Activated CD4-positive, CD25-positive, alpha-beta regulatory T cell treated with anti-CD3 and anti-CD28 coated beads, Interleukin-2, amount 50 U/mL, for 24 hours (primary cell): ENCODE results near the gene CARMIL1.

Experiments
- ATAC-seq, 2 donors: fragments of 150-1000 bp; cut with Tn5 transposase; one replicate each; pipeline ENCODE4 v1.10.0; 2021; ENCODE audit warnings: mild to moderate bottlenecking in 1 of 2, moderate library complexity in 1 of 2

The CARMIL1 gene

GRCh38 chr6:25337431-25337830 lies 58.3 kb downstream of the CARMIL1 start:
- ATAC-seq, result no peak

DNA sequence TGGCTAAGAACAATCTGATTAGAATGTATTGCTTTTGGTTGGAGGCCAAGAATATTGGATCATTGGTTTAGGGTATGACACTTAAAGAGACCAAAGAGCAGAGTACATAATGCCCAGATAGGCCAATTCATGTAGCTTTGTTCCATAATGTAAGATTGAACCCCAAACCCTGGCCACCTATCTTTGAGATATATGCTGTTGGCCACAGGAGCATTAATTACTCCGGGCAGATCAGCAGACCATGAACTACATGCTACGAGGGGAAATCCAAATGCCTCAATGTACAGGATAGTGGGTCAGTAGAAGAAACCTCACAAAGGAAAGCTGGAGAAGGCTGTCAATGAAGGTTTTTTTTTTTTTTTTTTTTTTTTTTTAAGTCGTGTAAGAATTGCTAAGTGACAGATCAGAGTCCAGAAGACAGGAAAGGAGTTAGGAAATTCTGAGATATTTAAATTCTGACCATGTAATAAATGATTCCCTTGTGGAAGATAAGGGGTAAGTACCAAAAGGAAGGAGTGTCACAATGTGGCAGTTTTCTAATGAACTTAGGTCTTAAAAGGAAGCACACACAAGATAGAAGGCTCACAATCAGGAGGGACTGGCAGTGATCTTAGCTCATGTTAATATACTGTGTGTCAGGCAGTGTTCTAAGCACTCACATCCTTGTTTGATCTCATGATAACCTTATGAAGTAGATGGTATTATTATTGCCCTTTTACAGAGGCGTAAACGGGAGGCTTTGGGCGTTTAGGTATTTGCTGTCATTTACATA lies 61.4 kb downstream of the CARMIL1 start:
- ATAC-seq, result no peak

DNA sequence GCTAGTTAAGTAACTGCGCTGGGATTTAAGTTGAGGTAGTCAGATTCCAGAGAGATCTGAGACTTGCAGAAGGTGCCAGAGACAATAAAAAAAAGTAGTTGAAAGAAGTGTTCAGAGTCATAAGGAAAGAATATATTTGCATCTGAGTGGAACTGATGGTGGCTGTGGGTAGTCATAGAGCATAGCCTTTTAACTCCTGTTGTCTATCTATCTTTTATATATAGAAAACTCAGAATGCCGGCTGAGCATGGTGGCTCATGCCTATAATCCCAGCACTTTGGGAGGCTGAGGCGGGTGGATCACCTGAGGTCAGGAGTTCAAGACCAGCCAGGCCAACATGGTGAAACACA lies 62.0 kb downstream of the CARMIL1 start:
- ATAC-seq, result no peak

GRCh38 chr6:25341923-25342619 lies 62.9 kb downstream of the CARMIL1 start:
- ATAC-seq, result no peak

DNA sequence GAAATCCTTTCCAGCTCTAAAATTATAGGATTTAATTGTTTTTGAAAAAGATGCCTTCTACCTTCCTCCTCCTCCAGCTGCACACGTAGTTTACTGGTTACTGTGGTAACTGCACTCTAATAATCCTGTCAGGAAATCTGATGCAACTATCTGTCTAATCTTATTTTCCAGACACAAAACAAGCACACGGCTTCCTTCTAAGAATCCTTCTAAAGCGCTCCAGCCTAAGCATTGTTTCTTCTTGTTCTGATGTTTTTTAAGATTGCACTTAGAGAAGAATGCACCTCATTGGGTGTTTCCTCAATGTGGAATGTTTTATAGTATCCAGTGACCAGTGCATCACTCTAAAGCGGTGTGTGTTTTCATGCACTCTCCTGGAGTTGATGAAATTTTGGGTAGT lies 63.6 kb downstream of the CARMIL1 start:
- no peak for ATAC-seq

GRCh38 chr6:25343984-25344383 lies 64.8 kb downstream of the CARMIL1 start:
- ATAC-seq, result no peak

DNA sequence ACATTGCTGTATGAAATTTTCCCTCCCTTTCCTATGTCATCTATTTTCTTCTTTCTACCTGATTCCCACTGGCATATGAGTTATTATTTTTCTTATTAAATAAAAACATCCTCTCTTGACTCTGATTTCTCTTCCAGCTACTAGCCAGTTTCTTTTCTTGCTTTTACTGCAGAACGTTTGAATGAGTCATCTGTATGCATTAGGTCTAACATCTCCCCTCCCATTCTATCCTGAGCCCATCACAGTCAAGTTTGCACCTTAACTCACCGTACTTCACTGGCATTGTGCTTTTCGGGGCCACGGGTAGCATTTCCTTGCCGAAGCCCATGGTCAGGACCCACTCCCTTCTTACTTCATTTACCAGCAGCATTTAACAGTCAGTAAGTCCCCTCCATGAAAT lies 65.7 kb downstream of the CARMIL1 start:
- ATAC-seq, result no peak

- no peak for ATAC-seq
Measured at GRCh38 chr6:25346064-25346463, 66.9 kb downstream of the CARMIL1 start.

DNA sequence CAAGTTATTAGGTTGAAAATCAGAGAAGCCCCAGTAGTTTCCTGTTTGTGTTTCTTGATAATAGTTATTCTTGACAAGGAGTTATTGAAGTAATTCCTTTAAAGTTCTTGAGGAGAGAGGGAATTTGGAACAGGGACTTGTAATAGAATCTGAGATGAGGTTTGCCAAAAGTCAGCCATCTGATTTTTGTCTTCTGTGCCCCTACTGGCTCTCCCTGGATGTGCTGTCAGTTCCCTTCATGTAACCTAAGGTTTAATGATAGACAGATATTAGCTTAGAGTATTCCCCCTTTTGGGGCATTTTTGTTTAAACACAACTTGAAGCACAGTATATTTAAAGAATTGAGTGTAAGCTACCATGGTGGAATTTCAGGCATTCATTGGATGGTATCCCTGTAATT lies 71.4 kb downstream of the CARMIL1 start:
- no peak for ATAC-seq

- no peak for ATAC-seq
Measured at GRCh38 chr6:25351485-25351884, 72.3 kb downstream of the CARMIL1 start.

- no peak for ATAC-seq
Measured at GRCh38 chr6:25352285-25352684, 73.1 kb downstream of the CARMIL1 start.

- ATAC-seq, result no peak
Measured at GRCh38 chr6:25354078-25354932, 75.1 kb downstream of the CARMIL1 start.

- no peak for ATAC-seq
Measured at GRCh38 chr6:25359191-25359861, 80.2 kb downstream of the CARMIL1 start.

GRCh38 chr6:25359891-25360290 lies 80.7 kb downstream of the CARMIL1 start:
- no peak for ATAC-seq

DNA sequence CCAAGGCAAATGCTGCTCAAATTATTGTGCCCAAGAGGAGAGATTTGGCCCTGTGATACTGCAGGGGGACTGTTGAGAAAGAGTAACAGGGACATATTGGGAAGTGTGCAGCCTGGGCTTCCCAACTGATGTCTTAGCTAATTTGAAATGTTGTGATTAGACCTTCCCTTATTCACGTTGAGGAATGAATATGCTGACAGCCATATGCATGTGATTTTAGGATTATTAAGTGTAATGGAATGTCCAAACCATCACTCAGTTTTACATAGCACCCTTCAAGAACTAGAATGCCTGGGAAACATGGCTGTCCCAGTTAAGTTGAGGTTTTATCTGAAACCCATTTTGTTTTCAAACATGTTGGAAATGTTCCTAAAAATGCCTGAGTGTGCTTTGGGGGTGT lies 81.4 kb downstream of the CARMIL1 start:
- ATAC-seq, result no peak

DNA sequence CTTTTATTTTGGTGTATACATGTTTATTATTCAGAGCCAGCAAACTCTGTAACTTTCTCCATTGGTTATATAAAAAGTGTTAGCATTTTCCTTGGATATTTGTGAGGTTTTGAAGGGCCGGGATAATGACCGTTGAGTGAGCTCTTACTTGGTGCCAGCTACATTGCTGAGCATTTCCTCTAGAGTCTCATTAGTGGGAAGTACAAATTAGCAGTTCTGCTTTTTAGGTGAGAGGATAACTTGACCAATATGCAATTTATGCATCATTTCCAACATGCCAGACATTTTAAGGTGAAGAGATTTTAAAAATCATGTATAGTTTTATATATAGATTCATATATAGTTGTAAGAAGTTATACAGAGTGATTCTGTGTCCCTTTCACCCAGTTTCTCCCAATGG lies 84.3 kb downstream of the CARMIL1 start:
- ATAC-seq, result no peak

GRCh38 chr6:25365154-25365553 lies 86.0 kb downstream of the CARMIL1 start:
- ATAC-seq, result no peak

GRCh38 chr6:25366903-25367545 lies 87.8 kb downstream of the CARMIL1 start:
- ATAC-seq, result peak in 1 of 2 donors; percentile 28

DNA sequence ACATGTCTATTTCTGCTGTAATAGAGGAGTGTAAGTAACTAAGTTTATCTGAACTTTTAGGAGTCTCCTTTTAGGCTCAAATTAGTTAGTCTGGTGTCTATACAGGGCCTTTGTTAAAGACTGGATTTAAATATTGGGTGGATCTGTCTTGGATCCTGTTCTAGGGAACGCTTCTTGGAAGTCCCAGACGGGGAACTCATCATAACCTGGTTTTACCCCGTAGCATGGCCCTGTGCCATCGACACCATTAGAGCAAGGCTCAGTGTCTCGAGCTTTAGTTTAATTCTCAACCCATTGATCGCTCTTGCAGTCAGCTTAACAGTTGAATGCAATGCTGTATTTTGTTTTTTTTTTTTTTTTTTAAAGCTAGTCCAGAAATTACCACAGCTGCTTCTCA lies 89.9 kb downstream of the CARMIL1 start:
- ATAC-seq, result no peak

DNA sequence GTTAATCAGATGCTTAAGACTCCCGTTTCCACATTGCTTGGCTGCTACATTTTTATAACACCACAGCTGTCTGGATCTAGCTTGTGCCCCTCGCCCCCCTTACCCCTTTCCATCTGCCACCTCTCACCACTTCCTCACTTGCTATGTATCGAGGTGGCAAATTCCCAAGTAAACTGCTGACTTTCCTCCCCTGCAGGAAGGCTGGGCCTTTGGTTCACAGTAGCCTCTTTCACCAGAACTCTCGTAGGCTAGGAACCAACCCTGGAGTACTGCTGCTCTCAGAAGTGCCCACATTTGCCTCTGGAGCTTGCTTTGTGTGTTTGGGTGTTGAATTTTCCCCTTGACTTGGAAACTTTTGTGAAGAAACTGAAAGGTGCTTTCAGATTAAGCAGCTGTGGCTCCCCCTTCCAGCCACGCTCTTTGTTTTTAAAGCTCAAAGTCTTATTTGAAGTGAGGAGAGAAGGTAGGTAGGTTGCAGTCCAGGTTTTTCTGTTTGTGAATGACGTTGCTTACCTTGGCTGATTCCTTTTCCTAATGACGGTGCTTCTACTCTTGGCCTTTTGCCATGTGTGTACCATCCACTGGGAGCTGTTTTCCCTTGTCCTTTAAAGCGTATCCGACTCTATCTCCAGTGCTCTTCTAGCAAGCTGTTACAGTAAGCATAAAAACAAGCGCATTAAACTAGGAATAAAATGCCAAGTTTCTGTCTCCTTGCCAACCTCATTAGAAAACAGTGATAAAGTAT lies 90.4 kb downstream of the CARMIL1 start:
- ATAC-seq, result peak in 1 of 2 donors; percentile 15

DNA sequence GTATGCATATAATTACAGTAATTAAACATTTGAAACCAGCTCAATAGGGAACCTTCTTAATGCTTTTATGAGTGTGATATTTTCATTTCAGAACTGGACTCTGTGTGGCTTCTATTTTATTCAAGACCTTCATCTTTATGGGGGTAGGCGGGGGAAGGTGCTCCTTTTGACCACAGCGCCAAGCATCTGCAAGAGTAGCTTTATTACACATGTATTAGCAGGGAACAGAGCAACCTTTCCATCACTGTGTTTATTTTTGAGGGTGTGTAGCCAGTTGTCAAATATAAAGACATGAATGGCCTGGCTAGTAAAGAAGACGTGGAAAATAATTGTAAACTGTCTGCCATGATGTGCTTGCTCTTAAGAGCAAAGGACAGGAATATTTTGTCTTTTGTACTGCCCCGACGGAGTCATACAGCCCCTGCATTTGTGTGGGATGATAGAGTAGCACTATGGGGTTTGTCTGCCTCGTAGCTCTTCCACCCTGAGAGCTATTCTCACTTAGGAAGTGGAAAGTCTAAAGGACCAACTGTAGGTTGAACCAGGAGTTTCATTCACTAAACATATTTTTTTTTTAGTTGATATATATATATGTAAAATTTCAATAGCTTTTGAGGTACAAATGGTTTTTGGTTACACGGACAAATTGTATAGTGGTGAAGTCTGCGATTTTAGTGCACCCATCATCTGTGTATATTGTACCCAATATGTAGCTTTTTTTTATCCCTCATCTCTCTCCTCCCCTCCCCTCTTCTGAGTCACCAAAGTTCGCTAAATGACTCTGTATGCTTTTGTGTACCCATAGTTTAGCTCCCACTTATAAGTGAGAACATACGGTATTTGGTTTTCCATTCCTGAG lies 91.2 kb downstream of the CARMIL1 start:
- peak; percentile 55 to 58 for ATAC-seq
